ENCODE data around the gene SELENOK. TPM values are rescaled to one million over a fixed set of nuclear protein-coding genes. Genes with fewer than 3 reads are reported as not detected.

Gene SELENOK
- total and polyA plus RNA-seq, 2 of the 4 experiments (the other 2 are of a cell fraction), result 35.5 to 37.1 TPM

GRCh38 chr3:53884623-53885022 is 7.0 kb downstream of the SELENOK start:
- no peak overlapping the region for H2AK5ac ChIP-seq (ENCODE audit: low read depth, low read length)
- no peak for DNase-seq
- H2BK20ac ChIP-seq (ENCODE audit: low read depth, low read length), result no peak overlapping the region
- no peak overlapping the region for H2BK15ac ChIP-seq (ENCODE audit: low read depth, low read length)
- H2BK120ac ChIP-seq (ENCODE audit: low read depth, low read length), result no peak overlapping the region
- H3K9me3 ChIP-seq (ENCODE audit: control insufficient read depth, insufficient read depth, low read length), result no peaks in the 10 kb centered on the region
- peaks cover 13 to 28% of the 10 kb centered on the region in 2 experiments for H3K79me1 ChIP-seq (ENCODE audit: low read depth in 1 of 2, low read length in 2 of 2)
- H2AFZ ChIP-seq (replicated peaks; ENCODE audit: low read length, poor library complexity), result no peak overlapping the region
- WGBS, 2 experiments (ENCODE audit: extremely low coverage in 2 of 2, insufficient read length in 1 of 2), result 100% methylated on average over 5 of the region's 11 CpGs; no CpG with 5 or more reads in 1 of the 2 experiments
- no peak overlapping the region for H4K5ac ChIP-seq (ENCODE audit: low read depth, low read length)
- H2AK9ac ChIP-seq (replicated peaks; ENCODE audit: low read depth, low read length, poor library complexity), result no peak overlapping the region
- H4K91ac ChIP-seq (ENCODE audit: insufficient read depth, low read depth, low read length), result no peak overlapping the region
- no TSS peak for BruUV-seq (replicated peaks)
- in situ Hi-C loops (cut with MboI; ENCODE audit: low sequenced_read_pairs), result loop anchor here (25.0 kb wide), 1 partner anchor 597 kb away; no protein-coding TSS in a partner anchor
- peaks cover 11% of the 10 kb centered on the region for H3K36me3 ChIP-seq (ENCODE audit: control insufficient read depth, insufficient read depth, low read length)
- peaks cover 8% of the 10 kb centered on the region for H3K4me1 ChIP-seq (ENCODE audit: control insufficient read depth, insufficient read depth, low read length)
- no peak overlapping the region for H3K27ac ChIP-seq (ENCODE audit: insufficient read depth, low read length)
- no peak overlapping the region for H3K4ac ChIP-seq (ENCODE audit: low read depth, low read length)
- H3K9me1 ChIP-seq (ENCODE audit: insufficient read depth, low read length), result peaks cover 6% of the 10 kb centered on the region; the same call in 1 of the 2 replicates
- H3K18ac ChIP-seq (ENCODE audit: low read depth, low read length), result no peak overlapping the region
- ChIA-PET POLR2A (ENCODE audit: unreplicated experiment) (no interaction called here), CTCF (no interaction called here)
- dilution Hi-C loops (cut with HindIII; ENCODE audit: low sequenced_read_pairs, unreplicated experiment), result no loop called here
- H3K56ac ChIP-seq (ENCODE audit: extremely low read depth, insufficient read depth, low read length), result no peak overlapping the region
- H4K20me1 ChIP-seq (ENCODE audit: insufficient read depth, low read length), result no peaks in the 10 kb centered on the region
- no peak overlapping the region for H4K8ac ChIP-seq (ENCODE audit: low read depth in 2 of 2, low read length in 2 of 2)
- no peak overlapping the region for H3K4me2 ChIP-seq (ENCODE audit: low read depth, low read length)
- no peak overlapping the region for H2BK5ac ChIP-seq (ENCODE audit: low read depth, low read length, poor library complexity, severe bottlenecking)
- no peak overlapping the region for H3K23ac ChIP-seq (ENCODE audit: low read depth, low read length)
- no peak overlapping the region for H3K4me3 ChIP-seq (ENCODE audit: insufficient read depth, low read depth, low read length)
- no peak for TF ChIP-seq BHLHE40 (IDR thresholded peaks at IDR 0.05; ENCODE audit: low read depth, low read length)
- TF ChIP-seq, protein P1, sequence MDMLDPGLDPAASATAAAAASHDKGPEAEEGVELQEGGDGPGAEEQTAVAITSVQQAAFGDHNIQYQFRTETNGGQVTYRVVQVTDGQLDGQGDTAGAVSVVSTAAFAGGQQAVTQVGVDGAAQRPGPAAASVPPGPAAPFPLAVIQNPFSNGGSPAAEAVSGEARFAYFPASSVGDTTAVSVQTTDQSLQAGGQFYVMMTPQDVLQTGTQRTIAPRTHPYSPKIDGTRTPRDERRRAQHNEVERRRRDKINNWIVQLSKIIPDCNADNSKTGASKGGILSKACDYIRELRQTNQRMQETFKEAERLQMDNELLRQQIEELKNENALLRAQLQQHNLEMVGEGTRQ (IDR thresholded peaks at IDR 0.05; ENCODE audit: low read depth, low read length), result no peak
- TF ChIP-seq NFE2L2 (IDR thresholded peaks at IDR 0.05; ENCODE audit: low read depth, low read length), result no peak
- no peak for TF ChIP-seq CEBPB (IDR thresholded peaks at IDR 0.05; ENCODE audit: low read depth, low read length)
- TF ChIP-seq POLR2A (IDR thresholded peaks at IDR 0.05; ENCODE audit: low read depth, low read length), result no peak
- no peak for TF ChIP-seq RFX5 (IDR thresholded peaks at IDR 0.05; ENCODE audit: low read depth, low read length)
- no peak for TF ChIP-seq RCOR1 (IDR thresholded peaks at IDR 0.05; ENCODE audit: insufficient replicate concordance, low read length)
- TF ChIP-seq FOS (IDR thresholded peaks at IDR 0.05; ENCODE audit: low read depth, low read length), result no peak
- TF ChIP-seq, protein P2, sequence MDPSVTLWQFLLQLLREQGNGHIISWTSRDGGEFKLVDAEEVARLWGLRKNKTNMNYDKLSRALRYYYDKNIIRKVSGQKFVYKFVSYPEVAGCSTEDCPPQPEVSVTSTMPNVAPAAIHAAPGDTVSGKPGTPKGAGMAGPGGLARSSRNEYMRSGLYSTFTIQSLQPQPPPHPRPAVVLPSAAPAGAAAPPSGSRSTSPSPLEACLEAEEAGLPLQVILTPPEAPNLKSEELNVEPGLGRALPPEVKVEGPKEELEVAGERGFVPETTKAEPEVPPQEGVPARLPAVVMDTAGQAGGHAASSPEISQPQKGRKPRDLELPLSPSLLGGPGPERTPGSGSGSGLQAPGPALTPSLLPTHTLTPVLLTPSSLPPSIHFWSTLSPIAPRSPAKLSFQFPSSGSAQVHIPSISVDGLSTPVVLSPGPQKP (IDR thresholded peaks at IDR 0.05; ENCODE audit: borderline replicate concordance, low read depth, low read length), result no peak
- TF ChIP-seq, protein P3, sequence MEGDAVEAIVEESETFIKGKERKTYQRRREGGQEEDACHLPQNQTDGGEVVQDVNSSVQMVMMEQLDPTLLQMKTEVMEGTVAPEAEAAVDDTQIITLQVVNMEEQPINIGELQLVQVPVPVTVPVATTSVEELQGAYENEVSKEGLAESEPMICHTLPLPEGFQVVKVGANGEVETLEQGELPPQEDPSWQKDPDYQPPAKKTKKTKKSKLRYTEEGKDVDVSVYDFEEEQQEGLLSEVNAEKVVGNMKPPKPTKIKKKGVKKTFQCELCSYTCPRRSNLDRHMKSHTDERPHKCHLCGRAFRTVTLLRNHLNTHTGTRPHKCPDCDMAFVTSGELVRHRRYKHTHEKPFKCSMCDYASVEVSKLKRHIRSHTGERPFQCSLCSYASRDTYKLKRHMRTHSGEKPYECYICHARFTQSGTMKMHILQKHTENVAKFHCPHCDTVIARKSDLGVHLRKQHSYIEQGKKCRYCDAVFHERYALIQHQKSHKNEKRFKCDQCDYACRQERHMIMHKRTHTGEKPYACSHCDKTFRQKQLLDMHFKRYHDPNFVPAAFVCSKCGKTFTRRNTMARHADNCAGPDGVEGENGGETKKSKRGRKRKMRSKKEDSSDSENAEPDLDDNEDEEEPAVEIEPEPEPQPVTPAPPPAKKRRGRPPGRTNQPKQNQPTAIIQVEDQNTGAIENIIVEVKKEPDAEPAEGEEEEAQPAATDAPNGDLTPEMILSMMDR (conservative IDR thresholded peaks at IDR 0.05; ENCODE audit: low read depth, low read length), result no peak
- no peak overlapping the region for H3K9ac ChIP-seq (ENCODE audit: low read depth, low read length)
- no peak for ATAC-seq (ENCODE audit: low read depth)
- intact Hi-C loops (cut with micrococcal nuclease), result loop anchor here (5.0 to 10.0 kb wide), 2 partner anchors 540 to 587 kb away; partner anchors contain the start of gene DCP1A
- H3K14ac ChIP-seq (replicated peaks; ENCODE audit: low read depth, low read length), result no peak overlapping the region
- H3K27me3 ChIP-seq (ENCODE audit: control insufficient read depth, insufficient read depth, low read length), result no peaks in the 10 kb centered on the region

Data from IMR-90 (cell line).